Lower leg skin (tissue), 3 donors: ENCODE results near the gene GRIA1.

Experiments
- CTCF ChIP-seq, 3 donors: fragments of 450-650 bp; IDR thresholded peaks; one replicate each; pipeline ENCODE4 v1.5.1; 2016; ENCODE audit warnings: antibody characterized with exemption in 3 of 3, mild to moderate bottlenecking in 3 of 3, moderate library complexity in 2 of 3
- POLR2A ChIP-seq, 2 donors: fragments of 450-650 bp; IDR thresholded peaks; one replicate each; pipeline ENCODE4 v1.6.1; 2016 to 2017; ENCODE audit warnings: antibody characterized with exemption in 2 of 2, mild to moderate bottlenecking in 1 of 2, moderate library complexity in 1 of 2

GRCh38 chr5:153798830-153799229 lies 308.4 kb downstream of the GRIA1 start:
- no peak for TF ChIP-seq CTCF (IDR thresholded peaks at IDR 0.05)
- no peak for TF ChIP-seq POLR2A (IDR thresholded peaks at IDR 0.05)
